GM12891 (cell line): ENCODE measurements around the gene PDZD7.
A peak's percentile ranks its signal among the peaks of the same experiment; 100 is the strongest.

Experiments used
- DNase-seq: peaks from one replicate; pipeline ENCODE4 v3.0.0; 2011; ENCODE audit warnings: low spot score; ENCODE audit not compliant: insufficient read length
- FAIRE-seq: peaks from 2 replicates; lab custom pipeline; 2011; peaks lifted over from hg19 to GRCh38; lab: Jason Lieb, UNC
- PAX5 ChIP-seq: IDR thresholded peaks from 2 replicates; pipeline ENCODE4 v1.6.1; 2011; ENCODE audit warnings: low read length, moderate library complexity, mild to moderate bottlenecking; ENCODE audit not compliant: insufficient read depth, severe bottlenecking
- POLR2A ChIP-seq: IDR thresholded peaks from 2 replicates; pipeline ENCODE4 v1.6.1; 2011; ENCODE audit warnings: low read depth, low read length, control low read depth
- POLR2AphosphoS5 ChIP-seq: IDR thresholded peaks from 2 replicates; pipeline ENCODE4 v1.6.1; 2011; ENCODE audit warnings: low read depth, low read length, control low read depth
- POU2F2 ChIP-seq: IDR thresholded peaks from 2 replicates; pipeline ENCODE4 v1.6.1; 2011; ENCODE audit warnings: low read depth, mild to moderate bottlenecking, control low read depth, low read length, moderate library complexity
- SPI1 ChIP-seq: IDR thresholded peaks from 2 replicates; pipeline ENCODE4 v1.6.1; 2011; ENCODE audit warnings: low read depth, low read length, control low read depth
- TAF1 ChIP-seq: IDR thresholded peaks from 2 replicates; pipeline ENCODE4 v1.6.1; 2011; ENCODE audit warnings: low read depth, low read length, control low read depth

Gene PDZD7

DNA sequence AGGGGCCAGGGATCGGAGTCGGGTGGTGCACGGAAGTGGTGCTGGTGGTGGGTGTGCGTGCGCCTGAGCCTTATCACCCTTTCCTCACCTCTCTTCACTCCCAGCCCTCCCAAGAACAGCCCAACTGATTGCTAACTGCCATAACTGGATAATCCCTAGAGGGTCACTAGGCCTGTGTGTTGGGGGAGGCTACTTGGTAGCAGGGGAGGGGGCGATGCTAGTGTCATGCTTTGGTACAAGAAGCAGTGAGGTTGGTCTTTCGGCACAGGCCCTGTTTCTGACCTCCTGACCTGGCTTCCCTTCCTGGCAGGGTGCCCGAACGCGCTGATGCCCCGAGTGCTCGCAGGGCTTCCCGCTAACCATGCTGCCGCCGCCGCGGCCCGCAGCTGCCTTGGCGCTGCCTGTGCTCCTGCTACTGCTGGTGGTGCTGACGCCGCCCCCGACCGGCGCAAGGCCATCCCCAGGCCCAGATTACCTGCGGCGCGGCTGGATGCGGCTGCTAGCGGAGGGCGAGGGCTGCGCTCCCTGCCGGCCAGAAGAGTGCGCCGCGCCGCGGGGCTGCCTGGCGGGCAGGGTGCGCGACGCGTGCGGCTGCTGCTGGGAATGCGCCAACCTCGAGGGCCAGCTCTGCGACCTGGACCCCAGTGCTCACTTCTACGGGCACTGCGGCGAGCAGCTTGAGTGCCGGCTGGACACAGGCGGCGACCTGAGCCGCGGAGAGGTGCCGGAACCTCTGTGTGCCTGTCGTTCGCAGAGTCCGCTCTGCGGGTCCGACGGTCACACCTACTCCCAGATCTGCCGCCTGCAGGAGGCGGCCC lies 31.5 kb upstream of the PDZD7 start:
- peak; percentile 79 for FAIRE-seq
- peak; percentile 66 for DNase-seq
- TF ChIP-seq PAX5 (no peak), SPI1 (no peak), TAF1 (no peak), POU2F2 (no peak)

DNA sequence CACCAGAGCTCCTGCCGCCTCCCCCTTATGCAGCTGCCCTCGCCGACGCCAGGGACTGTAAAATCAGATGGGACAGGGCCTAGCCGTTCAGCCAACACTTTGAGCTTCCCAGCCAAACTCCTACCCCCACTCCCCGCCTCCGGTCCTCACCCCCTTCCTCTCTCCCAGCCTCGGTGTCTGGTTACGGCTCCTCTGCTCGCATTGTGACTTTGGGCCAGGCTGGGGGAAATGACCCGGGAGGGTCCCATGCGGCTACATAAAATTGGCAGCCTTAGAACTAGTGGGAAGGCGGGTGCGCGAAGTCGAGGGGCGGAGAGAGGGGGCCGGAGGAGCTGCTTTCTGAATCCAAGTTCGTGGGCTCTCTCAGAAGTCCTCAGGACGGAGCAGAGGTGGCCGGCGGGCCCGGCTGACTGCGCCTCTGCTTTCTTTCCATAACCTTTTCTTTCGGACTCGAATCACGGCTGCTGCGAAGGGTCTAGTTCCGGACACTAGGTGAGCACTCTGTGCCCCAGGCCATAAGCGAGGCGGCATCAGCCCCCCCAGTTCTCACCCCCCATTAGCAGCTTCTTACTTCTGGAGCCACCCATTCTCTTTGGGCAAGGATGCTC lies 30.8 kb upstream of the PDZD7 start, which contains the start of gene KAZALD1:
Gene KAZALD1, plus strand, starts transcription at position 366 of the 608 bp plus-strand sequence. CDS start 604 bp downstream, outside the sequence.
- FAIRE-seq: no peak
- no peak for TF ChIP-seq PAX5
- no peak for TF ChIP-seq POLR2A
- no peak for TF ChIP-seq TAF1
- TF ChIP-seq POU2F2: no peak
- no peak for DNase-seq

DNA sequence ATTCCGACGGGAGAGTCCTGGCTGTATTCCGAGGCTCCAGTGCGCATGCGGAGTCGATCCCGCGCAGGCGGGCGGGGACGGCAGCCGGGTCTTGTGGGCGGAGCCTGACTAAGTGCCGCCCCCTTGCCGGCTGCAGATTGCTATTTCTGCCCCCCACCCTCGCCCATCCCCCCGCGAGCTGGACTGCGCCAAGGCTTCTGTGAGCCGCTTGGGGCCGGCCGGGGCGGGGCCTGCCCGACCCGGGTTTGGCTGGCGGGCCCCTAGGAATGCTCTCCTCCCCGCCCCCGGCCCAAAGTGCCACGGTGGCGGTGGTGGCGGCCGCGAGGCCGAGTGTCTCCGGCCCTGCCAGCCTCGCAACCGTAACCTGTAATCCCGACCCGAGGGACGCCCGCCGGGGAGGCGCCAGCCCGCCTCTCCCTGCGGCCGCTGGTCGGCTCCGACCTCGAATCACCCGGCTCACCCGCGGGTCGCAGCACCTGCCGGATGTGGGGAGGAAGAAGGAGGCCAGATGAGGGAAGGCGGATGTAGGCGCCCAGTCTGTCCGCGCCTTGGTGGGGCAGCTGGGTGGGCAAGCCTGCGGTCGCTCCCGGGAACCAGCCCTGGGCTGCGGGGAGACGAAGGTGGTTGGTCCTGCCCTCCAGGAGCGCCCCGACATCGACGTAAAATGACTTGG lies 30.2 kb upstream of the PDZD7 start:
- FAIRE-seq: peak; percentile 95
- no peak for TF ChIP-seq PAX5
- no peak for TF ChIP-seq POLR2A
- no peak for TF ChIP-seq SPI1
- no peak for TF ChIP-seq TAF1
- no peak for TF ChIP-seq POU2F2
- no peak for TF ChIP-seq POLR2AphosphoS5
- DNase-seq: peak; percentile 88

DNA sequence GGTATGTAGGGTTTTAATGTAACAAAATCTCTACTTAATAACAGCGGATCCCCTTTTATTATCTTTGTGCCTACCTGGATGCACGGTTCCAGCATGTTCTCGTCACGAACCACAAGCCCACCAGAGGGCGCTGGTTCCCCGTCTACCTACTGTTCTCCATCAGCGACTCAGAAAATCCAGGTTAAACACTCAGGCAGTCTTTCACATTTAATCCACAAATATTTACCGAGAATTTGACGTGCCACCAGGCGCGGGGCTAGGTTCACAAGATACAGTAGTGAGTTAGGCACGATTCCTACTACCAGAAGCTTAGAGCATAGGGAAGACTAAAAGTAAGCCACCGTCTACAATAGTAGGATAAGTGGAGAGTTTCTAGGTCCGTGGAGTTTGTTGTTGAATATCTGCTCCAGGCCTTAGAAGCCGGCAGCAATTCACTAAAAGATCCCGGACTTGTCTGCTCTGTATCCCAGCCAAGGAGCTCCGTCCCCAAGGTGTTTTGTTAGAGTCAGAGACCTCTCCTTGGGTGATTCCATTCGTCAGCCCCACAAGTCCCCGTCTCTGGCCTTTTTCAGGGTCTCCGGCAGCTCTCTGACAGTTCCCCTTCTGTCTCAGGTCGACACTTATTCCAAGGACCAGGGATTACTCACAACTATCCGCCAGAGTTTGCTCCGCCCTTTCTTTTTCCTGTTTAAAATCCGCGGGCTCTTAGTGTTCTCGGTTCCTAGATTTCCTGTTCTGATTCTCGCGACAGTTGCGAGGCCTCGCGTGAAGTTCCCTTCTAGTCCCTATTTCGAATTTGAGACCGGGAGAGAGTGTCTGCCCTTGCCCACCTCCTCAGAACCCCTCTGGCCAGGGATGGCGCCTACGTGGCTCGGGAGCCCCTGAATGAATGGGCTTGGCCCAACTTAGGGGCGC lies 29.4 kb upstream of the PDZD7 start:
- DNase-seq (peak; percentile 57), FAIRE-seq (peak; percentile 66)
- TF ChIP-seq POLR2AphosphoS5: no peak
- no peak; the same call in 1 of the 2 replicates for TF ChIP-seq POLR2A
- TF ChIP-seq TAF1: 0 out of 2 replicates have a peak, but pooled peaks have one; percentile 27
- 0 out of 2 replicates have a peak, but pooled peaks have one; percentile 13 for TF ChIP-seq SPI1
- TF ChIP-seq POU2F2: no peak
- TF ChIP-seq PAX5: peak; percentile 22

DNA sequence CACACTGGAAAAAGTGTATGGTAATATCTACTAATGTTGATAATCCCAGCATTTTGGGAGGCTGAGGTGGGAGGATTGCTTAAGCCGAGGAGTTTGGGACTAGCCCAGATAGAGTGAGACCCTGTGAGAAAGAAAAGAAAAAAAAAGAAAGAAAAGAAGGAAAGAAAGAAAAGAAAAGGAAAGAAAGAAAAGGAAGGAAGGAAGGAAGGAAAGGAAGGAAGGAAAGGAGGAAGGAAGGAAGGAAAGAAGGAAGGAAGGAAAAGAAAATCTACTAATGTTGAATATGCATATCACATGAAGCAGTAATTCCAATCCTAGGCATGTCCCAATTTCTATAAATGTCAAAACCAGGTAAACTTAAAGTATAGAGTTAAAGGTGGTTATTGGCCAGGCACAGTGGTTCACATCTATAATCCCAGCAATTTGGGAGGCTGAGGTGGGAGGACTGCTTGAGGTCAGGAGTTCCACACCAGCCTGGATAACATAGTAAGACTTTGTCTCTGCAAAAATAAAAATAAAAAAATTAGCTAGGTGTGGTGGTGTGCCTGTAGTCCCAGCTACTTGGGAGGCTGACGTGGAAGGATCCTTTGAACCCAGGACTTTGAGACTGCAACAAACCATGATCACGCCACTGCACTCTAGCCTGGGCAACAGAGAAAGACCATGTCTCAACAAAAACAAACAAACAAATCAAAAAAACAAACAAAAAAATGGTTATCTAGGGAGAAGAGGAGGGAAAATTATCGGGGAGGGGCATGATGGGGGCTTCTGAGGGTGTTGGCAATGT lies 25.6 kb upstream of the PDZD7 start:
- no peak for DNase-seq
- TF ChIP-seq POLR2AphosphoS5: no peak
- no peak for TF ChIP-seq POU2F2
- no peak for TF ChIP-seq PAX5
- TF ChIP-seq TAF1: no peak
- no peak for TF ChIP-seq SPI1
- TF ChIP-seq POLR2A: no peak
- FAIRE-seq: no peak

DNA sequence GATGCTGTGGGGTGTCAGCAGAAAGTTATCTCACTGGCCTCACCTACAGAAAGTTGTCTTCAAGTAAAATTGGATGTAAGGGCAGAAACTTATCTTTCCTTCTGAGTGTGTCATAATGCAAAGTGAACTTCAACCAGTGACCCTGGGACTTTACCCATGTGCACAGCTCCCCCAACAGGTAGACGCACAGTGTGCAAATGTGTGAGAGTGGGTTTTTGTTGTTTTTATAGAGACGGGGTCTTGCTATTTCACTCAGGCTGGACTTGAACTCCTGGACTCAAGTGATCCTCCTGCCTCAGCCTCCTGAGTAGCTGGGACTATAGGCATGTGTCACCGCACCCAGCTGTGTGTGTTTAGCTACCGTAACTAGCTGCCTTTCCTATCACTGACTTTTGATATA lies 24.5 kb upstream of the PDZD7 start:
- no peak for TF ChIP-seq POLR2A
- no peak for TF ChIP-seq POU2F2
- TF ChIP-seq TAF1: no peak
- no peak for TF ChIP-seq PAX5
- TF ChIP-seq POLR2AphosphoS5: no peak
- TF ChIP-seq SPI1: no peak

DNA sequence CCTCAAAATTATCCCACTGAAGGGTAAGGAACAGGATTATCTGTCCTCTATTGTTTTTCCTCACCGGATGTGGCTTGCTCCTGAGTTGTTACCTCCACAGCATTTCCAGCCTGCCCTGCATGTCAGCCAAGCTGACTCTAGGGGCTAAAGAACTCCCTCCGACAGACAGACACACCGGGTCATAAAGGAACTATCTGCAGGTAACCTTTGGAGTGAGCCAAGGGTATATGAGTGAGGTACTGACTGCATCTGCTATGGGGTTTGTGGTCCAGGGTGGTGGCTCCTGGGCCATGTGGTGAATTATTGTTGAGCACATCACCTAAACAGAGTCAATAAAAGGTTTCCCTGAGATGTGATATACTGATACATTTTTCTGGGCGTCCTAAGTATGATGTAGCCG lies 23.9 kb upstream of the PDZD7 start:
- TF ChIP-seq POU2F2 (no peak), TAF1 (no peak), POLR2AphosphoS5 (no peak), POLR2A (no peak), SPI1 (no peak), PAX5 (no peak)
- no peak for FAIRE-seq
- no peak for DNase-seq

More for the DNA sequence above, 24.5 kb upstream of the PDZD7 start:
- FAIRE-seq: no peak
- DNase-seq: no peak

DNA sequence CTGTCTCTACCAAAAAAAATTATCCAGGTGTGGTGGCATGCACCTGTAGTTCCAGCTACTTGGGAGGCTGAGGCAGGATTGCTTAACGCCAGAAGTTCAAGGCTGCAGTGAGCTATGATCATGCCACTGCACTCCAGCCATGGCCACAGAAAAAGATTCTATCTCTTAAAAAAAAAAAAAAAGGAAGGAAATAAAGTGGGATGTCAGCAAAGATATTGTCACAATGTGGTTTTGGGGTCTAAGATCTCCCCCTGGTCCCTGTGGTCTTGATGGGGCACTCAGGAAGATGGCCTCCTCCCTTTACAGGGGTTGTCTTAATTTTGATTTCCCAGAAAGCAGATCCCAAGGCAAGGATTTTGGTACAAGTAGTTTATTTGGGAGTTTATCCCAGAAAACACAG lies 23.4 kb upstream of the PDZD7 start:
- DNase-seq (no peak), FAIRE-seq (no peak)
- no peak for TF ChIP-seq POU2F2
